GM23248 (cell line): ENCODE data around the gene POLN. TPM values are rescaled to one million over a fixed set of nuclear protein-coding genes. Genes with fewer than 3 reads are reported as not detected.
A peak's percentile ranks its signal among the peaks of the same experiment; 100 is the strongest.

Experiments
- DNase-seq: peaks from one replicate; pipeline ENCODE4 v3.0.0-alpha.2; 2015
- H2AFZ ChIP-seq: fragments of 200-600 bp; sonication (generic); 2 replicates; pipeline ENCODE4 v1.6.1; 2016; ENCODE audit warnings: antibody characterized with exemption
- H3F3A ChIP-seq: fragments of 200-600 bp; sonication (generic); 2 replicates; pipeline ENCODE4 v1.6.1; 2016; ENCODE audit warnings: mild to moderate bottlenecking, antibody characterized with exemption, mixed run types; ENCODE audit not compliant: insufficient read depth
- H3K27ac ChIP-seq: fragments of 200-600 bp; sonication (generic); 2 replicates; pipeline ENCODE4 v1.5.1; 2016; ENCODE audit warnings: mild to moderate bottlenecking
- H3K27me3 ChIP-seq: fragments of 200-600 bp; sonication (generic); replicated peaks from 2 replicates; pipeline ENCODE4 v1.6.1; 2016; ENCODE audit warnings: mild to moderate bottlenecking; ENCODE audit not compliant: insufficient read depth
- H3K36me3 ChIP-seq: fragments of 200-600 bp; sonication (generic); 2 replicates; pipeline ENCODE4 v1.6.1; 2016; ENCODE audit warnings: low read depth, mild to moderate bottlenecking
- H3K4me1 ChIP-seq: fragments of 200-600 bp; sonication (generic); 2 replicates; pipeline ENCODE4 v1.6.1; 2016; ENCODE audit warnings: mild to moderate bottlenecking; ENCODE audit not compliant: insufficient read depth
- H3K4me2 ChIP-seq: fragments of 200-600 bp; sonication (generic); one replicate; pipeline ENCODE4 v1.6.1; 2016; ENCODE audit warnings: mild to moderate bottlenecking; ENCODE audit not compliant: unreplicated experiment
- H3K4me3 ChIP-seq: fragments of 200-600 bp; sonication (generic); 2 replicates; pipeline ENCODE4 v1.5.1; 2016; ENCODE audit warnings: mild to moderate bottlenecking
- H3K79me2 ChIP-seq: fragments of 200-600 bp; sonication (generic); 2 replicates; pipeline ENCODE4 v1.6.1; 2016; ENCODE audit warnings: mild to moderate bottlenecking; ENCODE audit not compliant: insufficient read depth
- H3K9ac ChIP-seq: fragments of 200-600 bp; sonication (generic); 2 replicates; pipeline ENCODE4 v1.6.1; 2016; ENCODE audit warnings: mild to moderate bottlenecking
- H3K9me2 ChIP-seq: fragments of 200-600 bp; sonication (generic); 2 replicates; pipeline ENCODE4 v1.6.1; 2016; ENCODE audit warnings: mixed run types, mild to moderate bottlenecking, moderate library complexity; ENCODE audit not compliant: insufficient read depth
- H3K9me3 ChIP-seq: fragments of 200-600 bp; sonication (generic); one replicate; pipeline ENCODE4 v1.6.1; 2017; ENCODE audit warnings: low read depth
- H4K20me1 ChIP-seq: fragments of 200-600 bp; sonication (generic); 2 replicates; pipeline ENCODE4 v1.6.0; 2016; ENCODE audit not compliant: insufficient read depth
- EZH2 ChIP-seq: fragments of 200-600 bp; sonication (generic); IDR thresholded peaks from 2 replicates; pipeline ENCODE4 v1.6.1; 2018; ENCODE audit warnings: antibody characterized with exemption, mild to moderate bottlenecking; ENCODE audit not compliant: insufficient read depth, poor library complexity, severe bottlenecking
- EZH2phosphoT487 ChIP-seq: fragments of 200-600 bp; sonication (generic); IDR thresholded peaks from 2 replicates; pipeline ENCODE4 v1.6.1; 2018; ENCODE audit warnings: antibody characterized with exemption, moderate library complexity, mild to moderate bottlenecking, low read depth; ENCODE audit not compliant: insufficient read depth
- WGBS, 2 experiments: methylation state at CpG; one replicate each; pipeline ENCODE4 v1.1.6; 2015 to 2017; ENCODE audit warnings: low lambda C conversion rate in 2 of 2, low coverage in 1 of 2; ENCODE audit errors: missing lambda C conversion rate in 2 of 2; 5-methylcytosine and 5-hydroxymethylcytosine counted together
- in situ Hi-C: fragments of 300-500 bp; cut with MboI; formaldehyde crosslinking; loops from 2 replicates; pipeline ENCODE4 v1.15.0; 2020
- polyA plus RNA-seq: library from polyadenylated mRNA; unstranded; fragments of >200 nt; fragmentation: Nextera tagmentation; extraction: Ambion mirVana; gene quantifications from 2 replicates; pipeline ENCODE4 v1.2.1, GENCODE V29; 2016
- total RNA-seq: library from RNA; depleted of rRNA; stranded (reverse); fragments of >200 nt; shearing (Covaris generic); gene quantifications from 2 replicates; pipeline ENCODE4 v1.2.3, GENCODE V29; 2014

POLN gene
- total and polyA plus RNA-seq, 2 experiments from 2014 or later, result 1.6 to 3.9 TPM

- in situ Hi-C loops, result no loop called here
Measured at GRCh38 chr4:2262145-2262943, 20.4 kb upstream of the POLN start.

GRCh38 chr4:2261853-2262144 lies 19.9 kb upstream of the POLN start, which contains the start of gene MXD4:
Gene MXD4 (minus strand): TSS chr4:2262109. CDS start chr4:2261980, 129 bp downstream.
- TF ChIP-seq EZH2phosphoT487 (no peak), EZH2 (no peak)
- peak within 1 kb of the TSS; percentile 99 for H3K9ac ChIP-seq
- no peaks in the 10 kb centered on the region for H4K20me1 ChIP-seq
- H3K36me3 ChIP-seq, result no peaks in the 10 kb centered on the region
- peaks cover 6% of the 10 kb centered on the region; the same call in 1 of the 2 replicates for H3F3A ChIP-seq
- H3K9me2 ChIP-seq, result no peaks in the 10 kb centered on the region
- H3K4me3 ChIP-seq, result peak within 1 kb of the TSS; percentile 99
- H3K4me1 ChIP-seq, result 0 out of 2 replicates have a peak, but pooled peaks cover 16% of the 10 kb centered on the region
- no peaks in the 10 kb centered on the region for H3K27me3 ChIP-seq
- in situ Hi-C loops, result no loop called here
- H2AFZ ChIP-seq, result peak within 1 kb of the TSS; percentile 72
- peak within 1 kb of the TSS; percentile 78 for H3K27ac ChIP-seq
- 1% methylated on average over 31 to 38 of the region's 46 CpGs for WGBS, 2 experiments
- H3K9me3 ChIP-seq, result no peaks in the 10 kb centered on the region
- peak within 1 kb of the TSS; percentile 89 for H3K4me2 ChIP-seq
- DNase-seq, result no peak
- H3K79me2 ChIP-seq, result peaks cover 45% of the 10 kb centered on the region

More at GRCh38 chr4:2262145-2262943, 20.4 kb upstream of the POLN start:
- peaks cover 6% of the 10 kb centered on the region; the same call in 1 of the 2 replicates for H3F3A ChIP-seq
- H3K9me2 ChIP-seq, result no peaks in the 10 kb centered on the region
- no peaks in the 10 kb centered on the region for H3K9me3 ChIP-seq
- H3K79me2 ChIP-seq, result peaks cover 39% of the 10 kb centered on the region
- no peaks in the 10 kb centered on the region for H3K36me3 ChIP-seq
- 0 out of 2 replicates have a peak, but pooled peaks cover 16% of the 10 kb centered on the region for H3K4me1 ChIP-seq
- H3K9ac ChIP-seq, result peak overlapping the region; percentile 85
- 1 to 2% methylated on average over 55 to 69 of the region's 98 CpGs for WGBS, 2 experiments
- H3K4me3 ChIP-seq, result peak overlapping the region; percentile 80
- H2AFZ ChIP-seq, result peak overlapping the region; percentile 72
- no peaks in the 10 kb centered on the region for H3K27me3 ChIP-seq
- TF ChIP-seq EZH2phosphoT487 (no peak), EZH2 (no peak)
- peak overlapping the region; percentile 68 for H3K27ac ChIP-seq
- H4K20me1 ChIP-seq, result no peaks in the 10 kb centered on the region
- peak overlapping the region; percentile 64 for H3K4me2 ChIP-seq
- peak; percentile 100 for DNase-seq

GRCh38 chr4:2261110-2261852 lies 19.4 kb upstream of the POLN start:
- Histone ChIP-seq H3K4me1 (0 out of 2 replicates have a peak, but pooled peaks cover 13% of the 10 kb centered on the region), H3K4me3 (peak overlapping the region; percentile 99), H3K27ac (peak overlapping the region; percentile 78), H3K9me2 (no peaks in the 10 kb centered on the region), H3K79me2 (peaks cover 48% of the 10 kb centered on the region), H3F3A (peaks cover under 1% of the 10 kb centered on the region; the same call in 1 of the 2 replicates), H4K20me1 (no peaks in the 10 kb centered on the region), H3K27me3 (no peaks in the 10 kb centered on the region), H2AFZ (peak overlapping the region; percentile 59; the same call in 1 of the 2 replicates), H3K4me2 (peak overlapping the region; percentile 89), H3K36me3 (no peaks in the 10 kb centered on the region), H3K9me3 (no peaks in the 10 kb centered on the region), H3K9ac (peak overlapping the region; percentile 99)
- 0 to 1% methylated on average over 41 to 62 of the region's 91 CpGs for WGBS, 2 experiments
- no peak for TF ChIP-seq EZH2
- TF ChIP-seq EZH2phosphoT487, result no peak
- peak; percentile 87 for DNase-seq
- in situ Hi-C loops, result no loop called here

- 9 to 11% methylated on average over 16 to 23 of the region's 23 CpGs for WGBS, 2 experiments
- Histone ChIP-seq H3K9me2 (no peaks in the 10 kb centered on the region), H3K79me2 (peaks cover 55% of the 10 kb centered on the region), H3K36me3 (no peaks in the 10 kb centered on the region), H4K20me1 (no peaks in the 10 kb centered on the region), H3K4me2 (peak overlapping the region; percentile 89), H3K27ac (peak overlapping the region; percentile 78), H3K4me1 (0 out of 2 replicates have a peak, but pooled peaks cover 8% of the 10 kb centered on the region), H3K9ac (peak overlapping the region; percentile 99), H3K27me3 (no peaks in the 10 kb centered on the region), H3K4me3 (peak overlapping the region; percentile 99), H3K9me3 (no peaks in the 10 kb centered on the region), H2AFZ (peak overlapping the region; percentile 59; the same call in 1 of the 2 replicates), H3F3A (no peaks in the 10 kb centered on the region)
- TF ChIP-seq EZH2 (no peak), EZH2phosphoT487 (no peak)
- in situ Hi-C loops, result no loop called here
- DNase-seq, result peak; percentile 53
Measured at GRCh38 chr4:2260344-2261109, 18.6 kb upstream of the POLN start.
